Endometrium (tissue), 2 donors: ENCODE measurements around the gene ABCG1.

Source experiments
- FAIRE-seq: peaks from 2 replicates; lab custom pipeline; 2012; peaks lifted over from hg19 to GRCh38; lab: Jason Lieb, UNC
- donor health status: control.
- donor health status: control.

The ABCG1 gene

GRCh38 chr21:42251654-42252324 is 32.8 kb downstream of the ABCG1 start:
- FAIRE-seq: no peak

DNA sequence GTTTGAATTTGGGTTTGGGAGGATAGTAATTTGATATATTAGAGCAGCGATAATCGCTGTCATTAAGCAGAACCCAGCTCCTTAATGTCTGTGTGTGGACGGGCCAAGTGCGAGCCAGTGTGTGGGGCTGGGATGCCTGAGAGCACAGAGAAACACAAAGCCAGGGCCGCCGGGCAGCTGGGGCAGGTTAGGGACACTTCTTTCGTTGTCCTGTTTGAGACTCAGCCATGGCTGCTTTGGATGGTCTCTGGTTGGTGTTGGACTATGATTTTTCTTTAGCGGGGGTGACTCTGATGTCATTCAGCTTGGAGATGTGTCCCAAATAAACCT is 33.4 kb downstream of the ABCG1 start:
- no peak for FAIRE-seq

DNA sequence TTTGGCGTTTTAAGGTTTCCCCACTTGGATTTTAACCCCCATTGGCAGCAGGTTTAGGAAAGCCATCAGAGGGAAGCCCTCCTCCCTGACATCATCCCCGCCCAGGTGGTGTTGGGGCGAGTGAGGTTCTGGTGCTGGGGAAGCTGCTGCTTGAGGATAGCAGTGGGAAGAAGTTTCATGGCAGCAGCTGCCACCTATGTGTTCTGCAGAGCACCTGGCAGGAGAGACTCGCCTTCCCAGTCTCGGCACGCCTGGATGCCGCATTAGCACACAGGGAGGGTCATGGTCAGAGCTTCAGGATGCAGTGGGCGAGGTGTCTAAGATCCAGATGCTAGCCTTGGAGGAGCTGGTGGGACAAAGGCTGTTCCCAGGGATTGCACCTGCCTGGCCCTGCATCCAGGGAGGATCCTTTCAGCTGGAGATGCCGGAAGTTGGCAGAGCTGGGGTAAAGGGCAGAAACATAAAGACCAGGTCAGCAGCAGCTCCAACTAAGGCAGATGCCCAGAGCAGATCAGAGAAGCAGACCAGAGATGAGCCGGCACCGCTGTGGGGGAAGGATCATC is 33.9 kb downstream of the ABCG1 start:
- no peak for FAIRE-seq

DNA sequence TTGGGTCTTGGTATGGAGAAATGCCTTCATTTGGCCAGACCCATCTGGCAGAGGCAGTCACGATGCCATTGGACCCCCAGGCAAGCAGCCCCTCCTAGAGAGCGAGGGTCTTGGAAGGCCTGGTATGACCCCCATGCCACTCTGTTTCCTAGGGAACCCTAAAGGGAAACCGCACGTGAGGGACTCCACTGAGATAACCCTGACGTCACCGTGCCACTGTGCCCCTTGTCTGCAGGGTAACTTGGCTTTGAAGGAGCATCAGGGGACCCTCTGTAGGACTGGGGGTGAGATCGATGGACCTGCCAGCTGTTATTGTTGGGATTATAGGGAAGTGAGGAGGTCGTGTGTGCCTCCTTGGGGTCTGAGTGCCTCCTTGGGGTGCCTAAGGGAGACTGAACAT is 34.5 kb downstream of the ABCG1 start:
- no peak for FAIRE-seq

- FAIRE-seq: no peak
Measured at GRCh38 chr21:42254083-42254482, 35.1 kb downstream of the ABCG1 start.

DNA sequence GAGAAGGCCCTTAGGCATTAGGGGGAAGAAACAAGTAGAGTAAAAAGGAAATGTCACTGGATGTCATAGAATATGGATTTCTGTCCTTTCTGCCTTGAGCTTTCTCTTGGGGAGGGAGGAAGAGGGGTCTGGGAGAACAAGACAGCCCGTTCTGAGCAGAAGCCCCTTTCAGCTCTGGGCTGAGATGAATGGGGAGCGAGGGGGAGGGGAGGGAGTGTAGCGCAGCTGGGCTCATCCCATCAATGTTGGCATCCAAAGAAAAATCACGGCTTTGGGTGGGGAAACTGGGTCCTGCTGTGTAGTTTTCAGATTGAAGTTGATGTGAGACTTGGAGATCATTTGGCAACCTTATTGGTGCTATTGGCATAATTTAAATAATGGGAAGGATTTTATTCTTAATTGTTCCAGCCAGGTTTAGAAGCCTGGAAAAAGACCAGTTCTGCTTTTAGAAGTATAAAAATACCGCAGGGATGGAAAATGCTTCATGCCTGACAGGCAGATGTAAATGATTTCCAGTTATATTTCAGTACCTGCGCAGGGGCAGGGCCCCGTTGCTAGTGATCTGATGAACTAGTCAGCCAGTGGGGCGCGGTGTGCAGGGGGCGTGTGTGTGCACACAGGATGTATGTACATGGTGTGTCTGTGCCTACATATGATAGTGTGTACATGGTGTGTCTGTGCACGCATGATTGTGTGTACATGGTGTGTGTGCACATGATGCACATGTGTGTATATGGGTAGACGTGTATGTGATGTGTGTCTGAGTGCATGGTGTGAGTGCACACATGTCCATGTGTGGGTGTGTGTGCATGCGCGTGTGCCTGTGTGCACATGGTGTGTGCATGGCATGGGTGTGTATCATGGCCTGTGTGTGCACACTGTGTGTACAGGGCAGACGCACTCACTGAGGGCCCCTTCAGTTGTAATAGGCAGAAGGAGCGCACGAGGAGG is 36.0 kb downstream of the ABCG1 start:
- no peak for FAIRE-seq

DNA sequence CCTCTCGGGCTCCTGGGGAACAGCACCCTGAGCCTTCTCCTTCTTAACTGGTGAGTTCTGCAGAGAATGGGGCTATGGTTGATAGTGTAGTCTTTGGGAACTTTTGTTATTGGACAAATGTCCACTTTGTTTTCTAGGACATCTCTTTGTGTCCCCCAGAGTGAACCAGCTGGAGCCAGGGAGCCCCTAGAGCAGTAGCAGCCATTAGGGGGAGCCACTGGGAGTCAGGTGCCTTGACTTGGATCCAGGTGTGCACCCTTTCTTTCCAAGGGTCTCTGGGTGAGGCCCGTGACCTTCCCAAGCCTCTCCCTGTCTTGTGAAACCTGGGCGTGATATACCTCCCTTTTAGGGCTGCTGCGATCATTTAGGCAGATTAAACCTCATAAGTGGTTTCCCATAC is 36.9 kb downstream of the ABCG1 start:
- no peak for FAIRE-seq

GRCh38 chr21:42256316-42256715 is 37.4 kb downstream of the ABCG1 start:
- FAIRE-seq: no peak

DNA sequence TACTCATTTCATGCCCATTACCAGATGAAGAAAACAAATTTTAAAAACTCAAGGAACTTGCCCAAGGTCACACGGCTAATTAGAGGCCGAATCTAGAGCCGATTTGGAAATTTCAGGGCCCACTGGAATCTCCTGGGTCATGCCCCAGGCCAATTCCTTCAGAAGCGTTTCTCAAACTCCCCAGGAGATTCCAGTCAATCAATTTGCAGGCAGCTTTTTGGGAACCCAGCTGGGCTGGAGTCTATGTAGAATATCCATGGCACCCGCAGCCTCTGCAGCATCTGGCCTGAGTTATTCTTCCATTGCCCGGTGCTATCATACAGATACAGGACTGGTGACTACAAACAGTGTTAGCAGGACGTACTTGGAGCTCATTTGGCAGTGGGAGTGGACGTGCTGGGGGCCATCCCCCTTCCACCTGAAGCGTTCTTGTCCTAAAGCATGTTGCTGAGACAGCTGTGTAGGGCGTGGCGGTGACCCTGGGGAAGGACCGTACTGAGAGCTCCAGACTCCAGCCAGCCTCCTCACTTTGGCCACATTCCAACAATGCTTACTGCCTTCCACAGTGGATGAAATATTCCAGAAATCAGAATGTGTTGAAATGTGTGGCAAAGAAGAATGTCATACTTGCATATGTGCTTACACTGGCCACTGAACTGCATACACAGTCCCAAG is 38.3 kb downstream of the ABCG1 start:
- FAIRE-seq: no peak

GRCh38 chr21:42258150-42258884 is 39.4 kb downstream of the ABCG1 start:
- FAIRE-seq: no peak

- FAIRE-seq: no peak
Measured at GRCh38 chr21:42258885-42259407, 40.0 kb downstream of the ABCG1 start.

GRCh38 chr21:42260121-42260520 is 41.2 kb downstream of the ABCG1 start:
- FAIRE-seq: no peak

GRCh38 chr21:42261829-42262200 is 42.9 kb downstream of the ABCG1 start:
- no peak for FAIRE-seq

DNA sequence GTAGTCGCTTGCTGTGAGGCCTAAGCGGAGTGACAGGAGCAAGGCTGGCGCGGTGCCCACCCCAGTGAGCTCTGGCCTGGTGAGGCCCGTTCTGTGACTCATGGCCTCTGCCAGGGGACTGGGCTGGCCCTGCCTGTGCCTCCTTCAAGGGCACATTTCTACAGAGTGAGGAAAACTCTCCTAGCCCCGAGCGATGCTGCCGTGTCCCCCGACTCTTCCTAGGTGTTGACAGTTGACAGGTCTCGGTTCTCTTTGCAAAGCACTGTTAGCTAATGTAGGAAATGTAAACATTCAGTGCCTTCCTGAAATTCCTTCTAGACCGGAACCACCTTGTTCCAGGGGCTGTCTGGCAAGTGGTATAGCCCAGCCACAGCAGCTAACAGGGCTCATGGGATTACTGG is 43.9 kb downstream of the ABCG1 start:
- FAIRE-seq: no peak

GRCh38 chr21:42263591-42264131 is 44.7 kb downstream of the ABCG1 start:
- no peak for FAIRE-seq

DNA sequence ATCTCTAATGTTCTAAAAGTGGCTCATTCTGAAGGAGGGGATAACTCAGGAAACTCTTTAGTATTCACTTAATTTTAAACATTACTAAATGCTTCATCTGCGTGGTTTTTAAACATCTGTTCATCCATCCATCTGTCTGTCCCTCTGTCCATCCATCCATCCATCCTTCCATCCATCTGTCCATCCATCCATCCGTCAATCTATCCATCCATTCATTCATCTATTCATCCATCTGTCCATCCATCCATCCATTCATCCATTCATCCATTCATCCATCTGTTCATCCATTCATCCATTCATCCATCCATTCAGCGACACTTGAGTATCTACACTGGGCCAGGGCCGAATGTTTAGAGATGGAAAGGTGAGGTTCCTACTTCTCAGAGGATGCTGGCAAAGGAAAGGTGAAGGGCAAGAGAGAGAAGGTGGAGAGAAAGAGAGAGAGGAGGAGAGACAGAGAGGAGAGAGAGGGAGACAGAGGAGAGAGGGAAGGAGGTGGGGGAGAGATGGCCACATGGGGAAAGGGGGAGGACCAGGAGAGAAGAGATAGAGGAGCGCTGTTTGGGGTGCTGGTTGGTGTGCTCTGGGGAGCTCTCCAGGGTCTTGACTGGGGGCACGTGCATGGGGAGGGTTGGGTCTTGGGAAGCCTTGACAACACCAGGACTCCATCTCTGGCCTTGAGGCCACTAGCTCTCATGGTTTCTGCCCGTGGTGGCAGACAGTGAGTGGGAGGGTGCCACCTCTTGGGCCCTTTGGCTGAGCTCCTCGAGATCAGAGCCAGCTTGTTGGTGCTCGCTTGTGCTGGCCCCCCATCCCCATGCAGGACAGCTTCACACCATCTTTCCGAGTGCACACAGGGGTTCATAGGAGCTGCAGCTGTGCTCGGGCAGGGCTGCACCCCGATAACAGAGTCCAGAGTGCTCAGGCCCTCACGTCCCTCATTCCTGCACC is 45.6 kb downstream of the ABCG1 start:
- FAIRE-seq: no peak

- no peak for FAIRE-seq
Measured at GRCh38 chr21:42265231-42265812, 46.4 kb downstream of the ABCG1 start.

- FAIRE-seq: no peak
Measured at GRCh38 chr21:42266971-42267556, 48.1 kb downstream of the ABCG1 start.

DNA sequence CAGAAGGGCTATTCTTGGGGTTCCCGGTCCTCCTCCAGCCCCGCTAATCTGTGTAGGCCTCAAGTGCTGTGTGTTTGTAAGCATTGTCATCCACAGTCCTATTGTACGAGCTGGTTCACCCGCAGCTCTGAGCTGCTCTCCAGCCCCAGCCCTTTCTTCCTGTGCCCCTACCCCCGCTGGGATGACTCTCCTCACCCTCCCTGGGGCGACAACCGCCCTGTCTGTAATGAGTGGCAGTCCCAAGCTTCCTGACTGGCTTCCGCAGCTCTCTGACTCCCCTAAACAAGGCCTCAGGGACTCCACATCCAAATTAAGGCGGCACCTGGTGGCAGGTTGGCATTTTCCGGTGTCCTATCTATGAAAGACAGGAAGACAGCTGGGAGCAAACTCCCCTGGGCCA is 50.4 kb downstream of the ABCG1 start:
- FAIRE-seq: no peak

- no peak for FAIRE-seq
Measured at GRCh38 chr21:42271065-42271464, 52.1 kb downstream of the ABCG1 start.
